ENCODE data around the gene IL20.

The IL20 gene

GRCh38 chr1:206895325-206895724 lies 29.9 kb downstream of the IL20 start:
- in situ Hi-C loops (cut with MboI; ENCODE audit: low sequenced_read_pairs, unreplicated experiment), result no loop called here
- no peak for DNase-seq (ENCODE audit: low spot score)
- TF ChIP-seq CTCF (IDR thresholded peaks at IDR 0.05; ENCODE audit: borderline replicate concordance, control extremely low read depth, extremely low read depth, insufficient read depth, missing control alignments), result no peak

GRCh38 chr1:206895837-206896242 lies 30.4 kb downstream of the IL20 start:
- no peak for TF ChIP-seq CTCF (IDR thresholded peaks at IDR 0.05; ENCODE audit: borderline replicate concordance, control extremely low read depth, extremely low read depth, insufficient read depth, missing control alignments)
- no peak for DNase-seq (ENCODE audit: low spot score)
- in situ Hi-C loops (cut with MboI; ENCODE audit: low sequenced_read_pairs, unreplicated experiment), result no loop called here

- no peak for TF ChIP-seq CTCF (IDR thresholded peaks at IDR 0.05; ENCODE audit: borderline replicate concordance, control extremely low read depth, extremely low read depth, insufficient read depth, missing control alignments)
- in situ Hi-C loops (cut with MboI; ENCODE audit: low sequenced_read_pairs, unreplicated experiment), result no loop called here
- no peak for DNase-seq (ENCODE audit: low spot score)
Observed at GRCh38 chr1:206896261-206896660, 30.8 kb downstream of the IL20 start.

- in situ Hi-C loops (cut with MboI; ENCODE audit: low sequenced_read_pairs, unreplicated experiment), result no loop called here
- DNase-seq (ENCODE audit: low spot score), result no peak
- TF ChIP-seq CTCF (IDR thresholded peaks at IDR 0.05; ENCODE audit: borderline replicate concordance, control extremely low read depth, extremely low read depth, insufficient read depth, missing control alignments), result no peak
Observed at GRCh38 chr1:206897175-206897574, 31.8 kb downstream of the IL20 start, which contains the start of gene IL24. Gene IL24, plus strand, starts transcription at chr1:206897443. Its CDS starts 390 bp downstream, at chr1:206897833.

GRCh38 chr1:206898089-206898914 lies 32.9 kb downstream of the IL20 start:
- TF ChIP-seq CTCF (IDR thresholded peaks at IDR 0.05; ENCODE audit: borderline replicate concordance, control extremely low read depth, extremely low read depth, insufficient read depth, missing control alignments), result no peak
- DNase-seq (ENCODE audit: low spot score), result no peak
- in situ Hi-C loops (cut with MboI; ENCODE audit: low sequenced_read_pairs, unreplicated experiment), result no loop called here

GRCh38 chr1:206898915-206899431 lies 33.5 kb downstream of the IL20 start:
- in situ Hi-C loops (cut with MboI; ENCODE audit: low sequenced_read_pairs, unreplicated experiment), result no loop called here
- no peak for TF ChIP-seq CTCF (IDR thresholded peaks at IDR 0.05; ENCODE audit: borderline replicate concordance, control extremely low read depth, extremely low read depth, insufficient read depth, missing control alignments)
- DNase-seq (ENCODE audit: low spot score), result no peak

Measured in GM13976 (cell line).